Ascending aorta (tissue), 2 donors: ENCODE measurements around the gene TMEM52. TPM values are rescaled to one million over a fixed set of nuclear protein-coding genes. Genes with fewer than 3 reads are reported as not detected.

Source experiments
- DNase-seq, 2 donors: peaks; one replicate each; pipeline ENCODE4 v3.0.0-alpha.2; 2019; ENCODE audit warnings: low spot score in 2 of 2
- H3K27ac ChIP-seq, 2 donors: fragments of 200-600 bp; sonication (generic); one replicate each; pipeline ENCODE4 v1.5.1; 2016 to 2017; ENCODE audit warnings: mild to moderate bottlenecking in 1 of 2
- H3K27me3 ChIP-seq: fragments of 200-600 bp; sonication (generic); one replicate; pipeline ENCODE4 v1.5.1; 2017
- H3K36me3 ChIP-seq, 2 donors: fragments of 200-600 bp; sonication (generic); one replicate each; pipeline ENCODE4 v1.5.1; 2016
- H3K4me1 ChIP-seq, 2 donors: fragments of 200-600 bp; sonication (generic); one replicate each; pipeline ENCODE4 v1.5.1; 2016 to 2017; ENCODE audit warnings: mild to moderate bottlenecking in 1 of 2
- H3K4me3 ChIP-seq, 2 donors: fragments of 200-600 bp; sonication (generic); one replicate each; pipeline ENCODE4 v1.5.1; 2016 to 2017; ENCODE audit warnings: mild to moderate bottlenecking in 1 of 2
- H3K9me3 ChIP-seq, 2 donors: fragments of 200-600 bp; sonication (generic); one replicate each; pipeline ENCODE4 v1.5.1; 2016
- intact Hi-C: fragments of 100-400 bp; cut with DNase I; formaldehyde crosslinking; loops from one replicate; pipeline ENCODE4 v1.15.1; 2023
- total RNA-seq: library from RNA; depleted of rRNA; stranded (reverse); fragments of >200 nt; gene quantifications from one replicate; pipeline ENCODE4 v1.1.0, GENCODE V29; 2016
- TF ChIP-seq, protein P1 (sequence below), 3 experiments: fragments of 200-600 bp in 2 of 3; fragments of 450-650 bp in 1 of 3; sonication (generic) in 2 of 3; IDR thresholded peaks; one replicate each; pipeline ENCODE4 v1.5.1; 2016 to 2019; ENCODE audit warnings: antibody characterized with exemption in 3 of 3, mild to moderate bottlenecking in 1 of 3, moderate library complexity in 1 of 3

The TMEM52 gene
- total RNA-seq, 1 donor from 2014 or later = not detected

GRCh38 chr1:1955621-1956094 lies 36.6 kb upstream of the TMEM52 start:
- H3K4me1 ChIP-seq = no peaks in the 10 kb centered on the region
- no peak overlapping the region for H3K27ac ChIP-seq
- no peaks in the 10 kb centered on the region for H3K9me3 ChIP-seq
- no peaks in the 10 kb centered on the region for H3K36me3 ChIP-seq
- no peaks in the 10 kb centered on the region for H3K27me3 ChIP-seq
- intact Hi-C loops = no loop called here
- TF ChIP-seq, protein P1, sequence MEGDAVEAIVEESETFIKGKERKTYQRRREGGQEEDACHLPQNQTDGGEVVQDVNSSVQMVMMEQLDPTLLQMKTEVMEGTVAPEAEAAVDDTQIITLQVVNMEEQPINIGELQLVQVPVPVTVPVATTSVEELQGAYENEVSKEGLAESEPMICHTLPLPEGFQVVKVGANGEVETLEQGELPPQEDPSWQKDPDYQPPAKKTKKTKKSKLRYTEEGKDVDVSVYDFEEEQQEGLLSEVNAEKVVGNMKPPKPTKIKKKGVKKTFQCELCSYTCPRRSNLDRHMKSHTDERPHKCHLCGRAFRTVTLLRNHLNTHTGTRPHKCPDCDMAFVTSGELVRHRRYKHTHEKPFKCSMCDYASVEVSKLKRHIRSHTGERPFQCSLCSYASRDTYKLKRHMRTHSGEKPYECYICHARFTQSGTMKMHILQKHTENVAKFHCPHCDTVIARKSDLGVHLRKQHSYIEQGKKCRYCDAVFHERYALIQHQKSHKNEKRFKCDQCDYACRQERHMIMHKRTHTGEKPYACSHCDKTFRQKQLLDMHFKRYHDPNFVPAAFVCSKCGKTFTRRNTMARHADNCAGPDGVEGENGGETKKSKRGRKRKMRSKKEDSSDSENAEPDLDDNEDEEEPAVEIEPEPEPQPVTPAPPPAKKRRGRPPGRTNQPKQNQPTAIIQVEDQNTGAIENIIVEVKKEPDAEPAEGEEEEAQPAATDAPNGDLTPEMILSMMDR (IDR thresholded peaks at IDR 0.05) = no peak
- no peak overlapping the region for H3K4me3 ChIP-seq
- DNase-seq = no peak

DNA sequence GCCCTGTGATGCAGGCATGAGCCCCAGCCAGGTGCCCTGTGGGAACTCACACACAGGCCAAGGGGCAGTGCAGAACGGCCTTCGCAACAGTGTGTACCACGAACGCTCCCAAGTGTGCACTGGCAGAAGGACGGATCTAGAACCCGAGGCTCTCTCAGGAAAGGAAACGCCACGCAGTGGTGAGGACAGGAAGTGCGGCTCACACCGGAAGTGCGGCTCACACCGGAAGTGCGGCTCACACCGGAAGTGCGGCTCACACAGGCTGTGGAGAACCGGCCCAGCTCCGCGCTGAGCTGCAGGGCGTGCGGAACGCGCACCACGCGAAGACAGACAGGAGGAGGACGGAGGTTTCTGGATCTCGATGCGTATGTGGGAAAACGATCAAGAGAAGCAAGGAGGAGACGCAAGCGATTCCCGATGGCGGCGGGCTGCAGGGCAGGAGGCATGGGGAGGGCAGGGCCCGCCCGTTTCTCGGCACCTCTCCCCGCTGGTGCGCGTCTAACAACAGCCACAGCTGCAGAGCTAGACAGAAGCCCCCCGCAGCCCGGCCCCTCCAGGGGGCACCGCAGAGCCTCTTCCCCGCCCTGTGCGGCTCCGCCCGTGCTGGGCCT lies 35.9 kb upstream of the TMEM52 start:
- DNase-seq = no peak
- H3K27me3 ChIP-seq = no peaks in the 10 kb centered on the region

GRCh38 chr1:1954015-1954414 lies 34.9 kb upstream of the TMEM52 start:
- Histone ChIP-seq H3K36me3 (no peaks in the 10 kb centered on the region), H3K27me3 (no peaks in the 10 kb centered on the region), H3K4me1 (no peaks in the 10 kb centered on the region), H3K4me3 (no peak overlapping the region), H3K27ac (no peak overlapping the region), H3K9me3 (no peaks in the 10 kb centered on the region)
- TF ChIP-seq, protein P1 (IDR thresholded peaks at IDR 0.05) = no peak
- DNase-seq = no peak
- intact Hi-C loops = no loop called here

More for the DNA sequence above, 35.9 kb upstream of the TMEM52 start:
- H3K4me1 ChIP-seq = no peaks in the 10 kb centered on the region
- H3K4me3 ChIP-seq = no peak overlapping the region
- intact Hi-C loops = no loop called here
- no peak overlapping the region for H3K27ac ChIP-seq
- H3K36me3 ChIP-seq = no peaks in the 10 kb centered on the region
- TF ChIP-seq, protein P1 (IDR thresholded peaks at IDR 0.05) = no peak
- no peaks in the 10 kb centered on the region for H3K9me3 ChIP-seq

DNA sequence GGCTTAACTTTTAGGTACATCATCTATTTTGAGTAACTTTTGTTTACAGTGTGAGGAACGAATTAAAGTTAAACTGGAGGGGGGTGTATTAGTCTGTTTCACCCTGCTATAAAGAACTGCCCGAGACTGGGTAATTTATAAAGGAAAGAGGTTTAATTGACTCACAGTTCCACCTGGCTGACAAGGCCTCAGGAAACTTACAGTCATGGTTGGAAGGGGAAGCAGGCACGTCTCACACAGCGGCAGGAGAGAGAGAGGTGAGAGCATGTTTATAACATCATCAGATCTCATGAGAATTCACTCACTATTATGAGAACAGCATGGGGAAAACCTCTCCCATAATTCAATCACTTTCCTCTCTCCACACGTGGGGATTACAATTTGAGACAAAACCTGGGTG lies 31.9 kb upstream of the TMEM52 start:
- Histone ChIP-seq H3K27me3 (no peaks in the 10 kb centered on the region), H3K9me3 (no peaks in the 10 kb centered on the region), H3K4me3 (no peak overlapping the region), H3K4me1 (no peaks in the 10 kb centered on the region), H3K36me3 (no peaks in the 10 kb centered on the region), H3K27ac (no peak overlapping the region)
- no peak for DNase-seq
- TF ChIP-seq, protein P1 (IDR thresholded peaks at IDR 0.05) = no peak
- intact Hi-C loops = no loop called here

DNA sequence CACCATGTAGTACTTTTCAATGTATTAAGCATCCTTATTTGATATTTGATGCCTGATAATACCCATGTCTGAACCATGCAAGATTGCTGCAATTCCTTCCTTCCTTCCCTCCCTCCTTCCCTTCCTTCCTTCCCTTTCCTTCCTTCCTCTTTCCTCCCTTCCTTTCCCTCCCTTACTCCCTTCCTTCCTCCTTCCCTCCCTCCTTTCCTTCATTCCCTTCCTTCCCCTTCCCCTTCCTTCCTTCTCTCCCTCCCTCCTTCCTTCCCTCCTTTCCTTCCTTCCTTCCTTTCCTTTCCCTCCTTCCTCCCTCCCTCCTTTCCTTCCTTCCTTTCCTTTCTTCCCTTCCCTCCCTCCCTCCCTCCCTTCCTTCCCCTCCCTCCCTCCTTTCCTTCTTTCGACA lies 29.7 kb upstream of the TMEM52 start:
- H3K27me3 ChIP-seq = no peaks in the 10 kb centered on the region
- TF ChIP-seq, protein P1 (IDR thresholded peaks at IDR 0.05) = no peak
- no peak overlapping the region for H3K27ac ChIP-seq
- no peaks in the 10 kb centered on the region for H3K36me3 ChIP-seq
- no peak for DNase-seq
- intact Hi-C loops = loop anchor here (10.0 kb wide), 1 partner anchor 96 kb away; no protein-coding TSS in a partner anchor
- H3K4me1 ChIP-seq = no peaks in the 10 kb centered on the region
- H3K9me3 ChIP-seq = no peaks in the 10 kb centered on the region
- no peak overlapping the region for H3K4me3 ChIP-seq
